HG03575 (cell line): Measurements from ENCODE around the gene MRS2.

Experiments
- ATAC-seq: cut with Tn5 transposase; IDR thresholded peaks from one replicate; pipeline ENCODE4 v1.9.1; 2021; ENCODE audit not compliant: unreplicated experiment, insufficient number of reproducible peaks, low FRiP score; ENCODE audit errors: extremely low read depth

MRS2 gene

GRCh38 chr6:24455061-24455460 is 52.3 kb downstream of the MRS2 start:
- no peak for ATAC-seq

GRCh38 chr6:24458134-24458533 is 55.4 kb downstream of the MRS2 start:
- no peak for ATAC-seq

- ATAC-seq = no peak
These were observed 56.2 kb downstream of the MRS2 start for GRCh38 chr6:24458941-24459340.

- ATAC-seq = no peak
These were observed 58.2 kb downstream of the MRS2 start for GRCh38 chr6:24460966-24461365.

GRCh38 chr6:24464253-24465038 is 61.7 kb downstream of the MRS2 start:
- no peak for ATAC-seq

GRCh38 chr6:24469811-24470210 is 67.1 kb downstream of the MRS2 start:
- no peak for ATAC-seq

- no peak for ATAC-seq
These were observed 69.4 kb downstream of the MRS2 start for GRCh38 chr6:24472181-24472580.
